BJ (cell line): ENCODE measurements around the gene PRR7. TPM values are rescaled to one million over a fixed set of nuclear protein-coding genes. Genes with fewer than 3 reads are reported as not detected.

ENCODE experiments used
- CTCF ChIA-PET: fragments of 350-600 bp; formaldehyde crosslinking; extraction: SDS; loops from one replicate; lab custom pipeline; 2021; ENCODE audit warnings: antibody characterized with exemption, inconsistent platforms; lab: Yijun Ruan, JAX
- POLR2A ChIA-PET: fragments of 300-600 bp; sonication (Branson Sonifier 250); formaldehyde crosslinking; extraction: SDS; loops from one replicate; lab custom pipeline; 2021; ENCODE audit warnings: antibody characterized with exemption; lab: Charles Lee
- DNase-seq: peaks from one replicate; pipeline ENCODE4 v3.0.0-alpha.2; 2011; ENCODE audit warnings: low read depth
- H3K27me3 ChIP-seq: 2 replicates; pipeline ENCODE4 v1.6.0; 2011; ENCODE audit warnings: low read length; ENCODE audit not compliant: control insufficient read depth, insufficient read depth
- H3K36me3 ChIP-seq: 2 replicates; pipeline ENCODE4 v1.5.1; 2011; ENCODE audit warnings: low read length; ENCODE audit not compliant: control insufficient read depth, insufficient read depth
- H3K4me3 ChIP-seq: 2 replicates; pipeline ENCODE4 v1.5.1; 2011; ENCODE audit warnings: low read depth, mild to moderate bottlenecking, control low read depth, low read length
- CTCF ChIP-seq: IDR thresholded peaks from 2 replicates; pipeline ENCODE4 v1.5.1; 2011; ENCODE audit warnings: low read depth, mild to moderate bottlenecking, control low read depth, inconsistent platforms, low read length, moderate library complexity; ENCODE audit not compliant: insufficient read depth
- polyA plus RNA-seq: library from polyadenylated mRNA; depleted of rRNA; stranded (reverse); fragments of >200 nt; gene quantifications from 2 replicates; pipeline ENCODE4 v1.2.3, GENCODE V29; 2011

Gene PRR7
- polyA plus RNA-seq, 1 experiment, result 1.6 TPM

- TF ChIP-seq CTCF, result no peak
- ChIA-PET POLR2A (interaction anchor here (0.5 to 0.7 kb wide), 2 partner anchors 12 to 320 kb away, joined by 3 read pairs; no protein-coding TSS in a partner anchor), CTCF (interaction anchor here (0.9 to 6.3 kb wide), 7 partner anchors 9 to 77 kb away, joined by 3 to 35 read pairs (median 4); no protein-coding TSS in a partner anchor)
- Histone ChIP-seq H3K4me3 (no peak overlapping the region), H3K36me3 (peaks cover 27% of the 10 kb centered on the region), H3K27me3 (no peaks in the 10 kb centered on the region)
- peak; percentile 51 for DNase-seq
Observed at GRCh38 chr5:177468685-177469628, 22.3 kb downstream of the PRR7 start.

- POLR2A ChIA-PET, result interaction anchor here (0.7 kb wide), 1 partner anchor 321 kb away, joined by 3 read pairs; no protein-coding TSS in a partner anchor
- DNase-seq, result no peak
- Histone ChIP-seq H3K4me3 (no peak overlapping the region), H3K36me3 (peaks cover 27% of the 10 kb centered on the region), H3K27me3 (no peaks in the 10 kb centered on the region)
- CTCF ChIA-PET, result interaction anchor here (1.0 to 6.3 kb wide), 6 partner anchors 12 to 32 kb away, joined by 3 to 35 read pairs (median 12); no protein-coding TSS in a partner anchor
- no peak for TF ChIP-seq CTCF
Observed at GRCh38 chr5:177469750-177470525, 23.3 kb downstream of the PRR7 start.

DNA sequence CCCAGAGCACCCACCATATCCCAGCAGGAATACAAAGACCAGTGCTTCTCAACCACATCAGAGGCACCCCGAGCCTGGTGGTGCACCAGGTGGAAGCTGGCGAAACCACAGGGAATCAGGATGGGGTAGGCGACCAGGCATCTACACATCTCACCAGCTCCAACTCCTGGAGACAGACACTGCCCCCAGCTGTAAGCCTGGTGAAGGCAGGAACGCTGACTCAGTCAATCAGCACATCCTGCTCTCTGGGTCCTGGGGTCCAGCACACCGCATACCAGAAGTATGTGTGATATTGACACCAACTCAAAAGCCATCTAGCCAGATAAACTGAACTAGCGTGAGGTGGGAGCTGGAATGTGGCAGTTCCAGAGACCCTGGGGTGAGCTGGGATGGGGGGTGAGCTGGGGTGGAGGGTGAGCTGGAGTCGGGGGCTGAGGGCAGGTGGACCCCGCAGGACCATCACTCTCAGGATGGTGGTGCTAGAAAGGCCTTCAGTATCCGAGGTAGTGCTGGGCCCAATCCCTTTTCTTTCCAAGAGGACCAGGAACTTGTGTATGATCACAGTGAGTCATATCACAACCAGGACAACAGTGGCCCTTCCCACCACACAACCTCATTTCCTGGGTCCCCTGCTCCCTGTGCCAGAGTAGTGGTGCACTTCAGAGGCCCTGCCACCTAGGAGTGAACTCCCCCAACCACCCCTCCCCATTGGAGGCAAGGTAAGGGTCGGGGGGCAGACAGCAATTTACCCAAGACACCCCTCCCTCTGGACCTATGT lies 24.3 kb downstream of the PRR7 start:
- ChIA-PET CTCF (interaction anchor here (1.0 to 6.3 kb wide), 8 partner anchors 11 to 67 kb away, joined by 3 to 35 read pairs (median 12); no protein-coding TSS in a partner anchor), POLR2A (interaction anchor here (1.5 kb wide), 1 partner anchor 24 kb away, joined by 6 read pairs; no protein-coding TSS in a partner anchor)
- TF ChIP-seq CTCF, result no peak
- Histone ChIP-seq H3K4me3 (no peak overlapping the region), H3K27me3 (no peaks in the 10 kb centered on the region), H3K36me3 (peaks cover 27% of the 10 kb centered on the region)
- no peak for DNase-seq

- POLR2A ChIA-PET, result interaction anchor here (1.5 kb wide), 1 partner anchor 23 kb away, joined by 6 read pairs; no protein-coding TSS in a partner anchor
- CTCF ChIA-PET, result interaction anchor here (0.7 to 6.3 kb wide), 8 partner anchors 12 to 82 kb away, joined by 3 to 35 read pairs (median 7); no protein-coding TSS in a partner anchor
- H3K27me3 ChIP-seq, result no peaks in the 10 kb centered on the region
- H3K4me3 ChIP-seq, result peak overlapping the region; percentile 54
- H3K36me3 ChIP-seq, result peaks cover 19% of the 10 kb centered on the region
- no peak for DNase-seq
- TF ChIP-seq CTCF, result no peak
Observed at GRCh38 chr5:177471610-177472356, 25.2 kb downstream of the PRR7 start.
